Trophoblast cell (in vitro differentiated cells and primary cell): ENCODE measurements around the gene CFAP221.

Experiments
- DNase-seq, 2 donors: peaks; one replicate each; pipeline ENCODE4 v3.0.0-alpha.2; 2016
- H2AFZ ChIP-seq: 2 replicates; pipeline ENCODE4 v1.6.1; 2013; ENCODE audit warnings: low read length, moderate library complexity, mild to moderate bottlenecking; ENCODE audit not compliant: insufficient read depth, poor library complexity
- H2AK5ac ChIP-seq: 2 replicates; pipeline ENCODE4 v1.6.1; 2013; ENCODE audit warnings: mild to moderate bottlenecking, low read length
- H2BK120ac ChIP-seq: 2 replicates; pipeline ENCODE4 v1.6.1; 2013; ENCODE audit warnings: low read length, mild to moderate bottlenecking, moderate library complexity; ENCODE audit not compliant: insufficient read depth, poor library complexity
- H2BK12ac ChIP-seq: 2 replicates; pipeline ENCODE4 v1.6.1; 2013; ENCODE audit warnings: mild to moderate bottlenecking, low read length, moderate library complexity
- H2BK5ac ChIP-seq: 2 replicates; pipeline ENCODE4 v1.6.1; 2013; ENCODE audit warnings: low read length, low read depth, moderate library complexity, mild to moderate bottlenecking; ENCODE audit not compliant: poor library complexity
- H3K14ac ChIP-seq: 2 replicates; pipeline ENCODE4 v1.6.1; 2013; ENCODE audit warnings: mild to moderate bottlenecking, low read length
- H3K18ac ChIP-seq: 2 replicates; pipeline ENCODE4 v1.6.1; 2013; ENCODE audit warnings: mild to moderate bottlenecking, low read length
- H3K23ac ChIP-seq: 2 replicates; pipeline ENCODE4 v1.6.1; 2013; ENCODE audit warnings: low read length
- H3K27ac ChIP-seq: 2 replicates; pipeline ENCODE4 v1.5.1; 2013; ENCODE audit warnings: low read depth, mild to moderate bottlenecking, inconsistent platforms, low read length, moderate library complexity
- H3K27me3 ChIP-seq: 2 replicates; pipeline ENCODE4 v1.6.1; 2013; ENCODE audit warnings: inconsistent platforms, mild to moderate bottlenecking, low read length, moderate library complexity; ENCODE audit not compliant: insufficient read depth
- H3K36me3 ChIP-seq, 2 experiments: 1 replicate in 1 of 2; 2 replicates in 1 of 2; pipeline ENCODE4 v1.6.1; 2013; ENCODE audit warnings: low read length in 2 of 2, mild to moderate bottlenecking in 2 of 2, moderate library complexity in 1 of 2; ENCODE audit not compliant: insufficient read depth in 2 of 2, control insufficient read depth in 1 of 2
- H3K4ac ChIP-seq: 2 replicates; pipeline ENCODE4 v1.6.1; 2013; ENCODE audit warnings: low read depth, mild to moderate bottlenecking, low read length, moderate library complexity
- H3K4me1 ChIP-seq, 2 experiments: 1 replicate in 1 of 2; 2 replicates in 1 of 2; pipeline ENCODE4 v1.6.1; 2013; ENCODE audit warnings: low read length in 2 of 2, mild to moderate bottlenecking in 2 of 2, moderate library complexity in 1 of 2; ENCODE audit not compliant: insufficient read depth in 2 of 2, control insufficient read depth in 1 of 2
- H3K4me2 ChIP-seq: 2 replicates; pipeline ENCODE4 v1.6.1; 2013; ENCODE audit warnings: inconsistent platforms, mild to moderate bottlenecking, low read length, moderate library complexity
- H3K4me3 ChIP-seq: 2 replicates; pipeline ENCODE4 v1.5.1; 2013; ENCODE audit warnings: mild to moderate bottlenecking, low read depth, low read length, inconsistent platforms
- H3K79me1 ChIP-seq: one replicate; pipeline ENCODE4 v1.6.1; 2013; ENCODE audit warnings: low read length
- H3K79me2 ChIP-seq: 2 replicates; pipeline ENCODE4 v1.6.1; 2013; ENCODE audit warnings: low read length, mild to moderate bottlenecking; ENCODE audit not compliant: control insufficient read depth, insufficient read depth, poor library complexity
- H3K9ac ChIP-seq: 2 replicates; pipeline ENCODE4 v1.6.1; 2013; ENCODE audit warnings: mild to moderate bottlenecking, low read length
- H3K9me3 ChIP-seq: 2 replicates; pipeline ENCODE4 v1.6.1; 2013; ENCODE audit warnings: low read depth, mild to moderate bottlenecking, control low read depth, inconsistent platforms, low read length; ENCODE audit not compliant: insufficient read depth
- H4K12ac ChIP-seq: 2 replicates; pipeline ENCODE4 v1.6.1; 2013; ENCODE audit warnings: low read depth, mild to moderate bottlenecking, low read length, moderate library complexity
- H4K8ac ChIP-seq: 2 replicates; pipeline ENCODE4 v1.6.1; 2013; ENCODE audit warnings: low read depth, mild to moderate bottlenecking, low read length, moderate library complexity
- H4K91ac ChIP-seq: one replicate; pipeline ENCODE4 v1.6.1; 2013; ENCODE audit warnings: low read depth, mild to moderate bottlenecking, low read length, moderate library complexity
- WGBS: extraction: QIAGEN DNeasy Blood & Tissue Kit; methylation state at CpG from one replicate; pipeline ENCODE4 v1.1.7; 2013; ENCODE audit warnings: missing lambda C conversion rate; ENCODE audit not compliant: insufficient read length, insufficient coverage; ENCODE audit errors: extremely low coverage; 5-methylcytosine and 5-hydroxymethylcytosine counted together

The CFAP221 gene

GRCh38 chr2:119525614-119526013 is 18.6 kb upstream of the CFAP221 start:
- no peak overlapping the region for H4K12ac ChIP-seq
- no peaks in the 10 kb centered on the region for H3K79me1 ChIP-seq
- H3K4me2 ChIP-seq = no peak overlapping the region
- no peak overlapping the region for H3K9ac ChIP-seq
- H3K27me3 ChIP-seq = peaks cover 33% of the 10 kb centered on the region
- H3K14ac ChIP-seq = no peak overlapping the region
- H3K79me2 ChIP-seq = no peaks in the 10 kb centered on the region
- no peak overlapping the region for H3K23ac ChIP-seq
- no peak overlapping the region for H2BK5ac ChIP-seq
- WGBS = no CpG with 5 or more reads among the region's 4 CpGs
- no peak for DNase-seq
- H3K27ac ChIP-seq = no peak overlapping the region
- no peaks in the 10 kb centered on the region for H3K36me3 ChIP-seq
- H3K4ac ChIP-seq = no peak overlapping the region
- H4K91ac ChIP-seq = no peak overlapping the region
- H3K9me3 ChIP-seq = no peaks in the 10 kb centered on the region
- no peak overlapping the region for H3K4me3 ChIP-seq
- H3K4me1 ChIP-seq = peaks cover 3 to 5% of the 10 kb centered on the region in 2 experiments
- H2AFZ ChIP-seq = no peak overlapping the region
- H2AK5ac ChIP-seq = no peak overlapping the region
- H2BK12ac ChIP-seq = no peak overlapping the region
- no peak overlapping the region for H3K18ac ChIP-seq
- no peak overlapping the region for H4K8ac ChIP-seq
- H2BK120ac ChIP-seq = no peak overlapping the region

- peaks cover 22% of the 10 kb centered on the region for H3K27me3 ChIP-seq
- H2BK120ac ChIP-seq = no peak overlapping the region
- no peak overlapping the region for H4K12ac ChIP-seq
- H4K91ac ChIP-seq = no peak overlapping the region
- H3K36me3 ChIP-seq = no peaks in the 10 kb centered on the region
- H2AK5ac ChIP-seq = no peak overlapping the region
- no peaks in the 10 kb centered on the region for H3K79me1 ChIP-seq
- no peak overlapping the region for H2BK5ac ChIP-seq
- no peak overlapping the region for H3K18ac ChIP-seq
- peaks cover 3 to 5% of the 10 kb centered on the region in 2 experiments for H3K4me1 ChIP-seq
- no peak overlapping the region for H2AFZ ChIP-seq
- H3K9me3 ChIP-seq = no peaks in the 10 kb centered on the region
- no peak for DNase-seq
- H4K8ac ChIP-seq = no peak overlapping the region
- no peak overlapping the region for H3K4ac ChIP-seq
- no CpG with 5 or more reads among the region's 2 CpGs for WGBS
- H3K23ac ChIP-seq = no peak overlapping the region
- no peak overlapping the region for H3K4me2 ChIP-seq
- H2BK12ac ChIP-seq = no peak overlapping the region
- no peak overlapping the region for H3K9ac ChIP-seq
- no peak overlapping the region for H3K4me3 ChIP-seq
- no peak overlapping the region for H3K27ac ChIP-seq
- no peak overlapping the region for H3K14ac ChIP-seq
- H3K79me2 ChIP-seq = no peaks in the 10 kb centered on the region
Measured at GRCh38 chr2:119527999-119528398, 16.2 kb upstream of the CFAP221 start.

GRCh38 chr2:119531292-119531691 is 13.0 kb upstream of the CFAP221 start:
- no CpG with 5 or more reads among the region's 3 CpGs for WGBS

GRCh38 chr2:119533560-119533959 is 10.7 kb upstream of the CFAP221 start:
- H2BK12ac ChIP-seq = no peak overlapping the region
- H3K18ac ChIP-seq = no peak overlapping the region

More at GRCh38 chr2:119531292-119531691, 13.0 kb upstream of the CFAP221 start:
- Histone ChIP-seq H2BK120ac (no peak overlapping the region), H3K4me1 (no peaks in the 10 kb centered on the region), H3K23ac (no peak overlapping the region), H3K36me3 (no peaks in the 10 kb centered on the region), H4K12ac (no peak overlapping the region), H2AK5ac (no peak overlapping the region), H3K4ac (no peak overlapping the region), H3K27me3 (no peaks in the 10 kb centered on the region), H4K91ac (no peak overlapping the region), H4K8ac (no peak overlapping the region), H3K4me3 (no peak overlapping the region), H3K14ac (no peak overlapping the region), H3K9me3 (no peaks in the 10 kb centered on the region), H2BK12ac (no peak overlapping the region), H3K9ac (no peak overlapping the region), H3K27ac (no peak overlapping the region), H2BK5ac (no peak overlapping the region), H3K18ac (no peak overlapping the region), H3K4me2 (no peak overlapping the region), H3K79me1 (no peaks in the 10 kb centered on the region), H3K79me2 (no peaks in the 10 kb centered on the region), H2AFZ (no peak overlapping the region)
- DNase-seq = no peak

More at GRCh38 chr2:119533560-119533959, 10.7 kb upstream of the CFAP221 start:
- H3K4me2 ChIP-seq = no peak overlapping the region
- H2AFZ ChIP-seq = no peak overlapping the region
- WGBS = no CpG with 5 or more reads among the region's 1 CpG
- H3K9ac ChIP-seq = no peak overlapping the region
- H3K23ac ChIP-seq = no peak overlapping the region
- no peak overlapping the region for H2AK5ac ChIP-seq
- H3K9me3 ChIP-seq = peaks cover 2% of the 10 kb centered on the region
- H3K4me3 ChIP-seq = no peak overlapping the region
- H3K79me2 ChIP-seq = no peaks in the 10 kb centered on the region
- no peaks in the 10 kb centered on the region for H3K79me1 ChIP-seq
- H3K36me3 ChIP-seq = no peaks in the 10 kb centered on the region
- no peak overlapping the region for H3K27ac ChIP-seq
- no peak overlapping the region for H4K12ac ChIP-seq
- no peak overlapping the region for H3K4ac ChIP-seq
- no peak for DNase-seq
- no peaks in the 10 kb centered on the region for H3K27me3 ChIP-seq
- H4K8ac ChIP-seq = no peak overlapping the region
- H3K4me1 ChIP-seq = no peaks in the 10 kb centered on the region
- H2BK5ac ChIP-seq = no peak overlapping the region
- H3K14ac ChIP-seq = no peak overlapping the region
- no peak overlapping the region for H2BK120ac ChIP-seq
- no peak overlapping the region for H4K91ac ChIP-seq
